Activated naive CD8-positive, alpha-beta T cell treated with anti-CD3 and anti-CD28 coated beads, Interleukin-2, amount 50 U/mL, for 24 hours (primary cell): ENCODE measurements around the gene DUSP2.

Experiments used
- ATAC-seq: fragments of 150-1000 bp; cut with Tn5 transposase; one replicate; pipeline ENCODE4 v1.10.0; 2021
- DNase-seq: peaks from one replicate; pipeline ENCODE4 v3.0.0; 2021
- H3K27ac Mint-ChIP-seq: one replicate; pipeline ENCODE4 v1.8.0; 2021; ENCODE audit warnings: mild to moderate bottlenecking, mixed read lengths
- H3K27me3 Mint-ChIP-seq: one replicate; pipeline ENCODE4 v1.8.0; 2021; ENCODE audit warnings: mixed read lengths
- H3K36me3 Mint-ChIP-seq: one replicate; pipeline ENCODE4 v1.8.0; 2021; ENCODE audit warnings: low read depth, mixed read lengths
- H3K4me1 Mint-ChIP-seq: one replicate; pipeline ENCODE4 v1.8.0; 2021; ENCODE audit warnings: mixed read lengths
- H3K4me3 Mint-ChIP-seq: one replicate; pipeline ENCODE4 v1.8.0; 2021; ENCODE audit warnings: mild to moderate bottlenecking, moderate library complexity, mixed read lengths
- H3K9me3 Mint-ChIP-seq: one replicate; pipeline ENCODE4 v1.8.0; 2021; ENCODE audit warnings: mixed read lengths

Gene DUSP2

DNA sequence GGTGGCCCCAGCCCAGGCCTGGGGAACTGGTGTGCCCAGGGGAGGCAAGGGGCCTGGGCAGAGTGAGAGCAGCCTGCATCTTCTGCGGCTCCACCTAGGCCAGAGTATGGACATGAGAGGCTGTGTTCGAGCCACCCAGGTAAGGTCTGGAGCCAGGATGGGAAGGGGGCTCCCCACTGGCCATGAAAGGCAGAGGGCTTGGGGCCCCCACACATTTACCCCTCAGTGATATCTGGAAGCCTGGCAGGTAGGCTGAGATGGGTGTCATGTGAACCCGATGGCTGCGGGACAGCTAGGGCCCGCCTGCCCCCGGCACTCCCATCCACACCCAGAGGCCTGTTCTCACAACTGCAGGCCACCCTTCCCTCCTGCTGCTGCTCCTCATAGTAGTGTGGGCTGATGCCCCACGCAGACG lies 42.0 kb downstream of the DUSP2 start:
- H3K4me3 Mint-ChIP-seq = no peak overlapping the region
- no peaks in the 10 kb centered on the region for H3K36me3 Mint-ChIP-seq
- H3K27me3 Mint-ChIP-seq = no peaks in the 10 kb centered on the region
- H3K4me1 Mint-ChIP-seq = no peaks in the 10 kb centered on the region
- ATAC-seq (no peak), DNase-seq (no peak)
- peaks cover 9% of the 10 kb centered on the region for H3K9me3 Mint-ChIP-seq
- H3K27ac Mint-ChIP-seq = no peak overlapping the region

DNA sequence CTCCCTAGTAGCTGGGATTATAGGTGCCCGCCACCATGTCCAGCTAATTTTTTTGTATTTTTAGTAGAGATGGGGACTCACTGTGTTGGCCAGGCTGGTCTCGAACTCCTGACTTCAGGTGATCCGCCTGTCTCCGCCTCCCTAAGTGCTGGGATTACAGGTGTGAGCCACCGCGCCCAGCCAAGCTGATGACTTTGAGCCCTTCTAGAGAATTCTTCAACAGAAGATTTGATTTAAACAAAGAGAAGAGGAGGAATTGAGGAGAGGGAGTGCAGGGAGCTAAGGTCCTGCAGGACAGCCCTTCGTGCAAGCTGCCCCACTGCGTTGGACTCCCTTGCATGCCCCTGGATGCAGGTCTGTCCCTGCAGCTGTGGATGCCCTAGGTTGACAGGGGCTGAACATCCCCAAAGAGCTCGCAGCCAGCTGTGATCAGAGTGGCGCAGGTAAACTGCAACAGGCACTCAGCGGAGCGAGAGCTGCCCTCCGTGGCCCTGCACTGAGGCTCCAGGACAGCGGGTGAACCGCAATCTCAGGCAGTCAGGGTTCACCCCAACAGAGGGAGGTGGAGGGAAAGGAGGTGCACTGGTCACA lies 42.5 kb downstream of the DUSP2 start:
- H3K27ac Mint-ChIP-seq = no peak overlapping the region

DNA sequence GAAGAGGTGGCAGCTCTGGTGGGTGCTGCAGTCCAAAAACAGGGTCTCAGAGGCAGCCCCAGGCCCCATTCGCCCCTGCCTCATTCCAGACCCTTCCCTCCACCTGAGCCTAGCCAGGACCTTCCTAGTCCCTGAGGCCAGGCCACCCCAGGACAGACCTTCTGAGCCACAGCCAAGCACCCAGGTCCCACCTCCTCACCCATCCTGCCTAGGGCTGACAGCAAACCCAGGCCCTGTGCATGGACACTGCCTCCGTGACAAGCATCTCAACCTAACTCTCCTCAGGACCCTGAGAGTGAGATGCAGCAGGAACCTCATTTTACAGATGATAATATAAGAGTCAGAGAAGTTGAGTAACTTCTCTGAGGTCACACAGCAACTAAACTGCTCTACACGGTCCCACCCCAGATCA lies 44.3 kb downstream of the DUSP2 start:
- no peak overlapping the region for H3K4me3 Mint-ChIP-seq
- no peak for DNase-seq
- no peak overlapping the region for H3K27ac Mint-ChIP-seq
- H3K4me1 Mint-ChIP-seq = no peaks in the 10 kb centered on the region
- H3K36me3 Mint-ChIP-seq = no peaks in the 10 kb centered on the region
- no peak for ATAC-seq
- no peaks in the 10 kb centered on the region for H3K27me3 Mint-ChIP-seq
- peaks cover 9% of the 10 kb centered on the region for H3K9me3 Mint-ChIP-seq

More for the DNA sequence above, 42.5 kb downstream of the DUSP2 start:
- H3K27me3 Mint-ChIP-seq = no peaks in the 10 kb centered on the region
- H3K36me3 Mint-ChIP-seq = no peaks in the 10 kb centered on the region
- no peak for DNase-seq
- peaks cover 9% of the 10 kb centered on the region for H3K9me3 Mint-ChIP-seq
- no peaks in the 10 kb centered on the region for H3K4me1 Mint-ChIP-seq
- ATAC-seq = no peak
- no peak overlapping the region for H3K4me3 Mint-ChIP-seq

DNA sequence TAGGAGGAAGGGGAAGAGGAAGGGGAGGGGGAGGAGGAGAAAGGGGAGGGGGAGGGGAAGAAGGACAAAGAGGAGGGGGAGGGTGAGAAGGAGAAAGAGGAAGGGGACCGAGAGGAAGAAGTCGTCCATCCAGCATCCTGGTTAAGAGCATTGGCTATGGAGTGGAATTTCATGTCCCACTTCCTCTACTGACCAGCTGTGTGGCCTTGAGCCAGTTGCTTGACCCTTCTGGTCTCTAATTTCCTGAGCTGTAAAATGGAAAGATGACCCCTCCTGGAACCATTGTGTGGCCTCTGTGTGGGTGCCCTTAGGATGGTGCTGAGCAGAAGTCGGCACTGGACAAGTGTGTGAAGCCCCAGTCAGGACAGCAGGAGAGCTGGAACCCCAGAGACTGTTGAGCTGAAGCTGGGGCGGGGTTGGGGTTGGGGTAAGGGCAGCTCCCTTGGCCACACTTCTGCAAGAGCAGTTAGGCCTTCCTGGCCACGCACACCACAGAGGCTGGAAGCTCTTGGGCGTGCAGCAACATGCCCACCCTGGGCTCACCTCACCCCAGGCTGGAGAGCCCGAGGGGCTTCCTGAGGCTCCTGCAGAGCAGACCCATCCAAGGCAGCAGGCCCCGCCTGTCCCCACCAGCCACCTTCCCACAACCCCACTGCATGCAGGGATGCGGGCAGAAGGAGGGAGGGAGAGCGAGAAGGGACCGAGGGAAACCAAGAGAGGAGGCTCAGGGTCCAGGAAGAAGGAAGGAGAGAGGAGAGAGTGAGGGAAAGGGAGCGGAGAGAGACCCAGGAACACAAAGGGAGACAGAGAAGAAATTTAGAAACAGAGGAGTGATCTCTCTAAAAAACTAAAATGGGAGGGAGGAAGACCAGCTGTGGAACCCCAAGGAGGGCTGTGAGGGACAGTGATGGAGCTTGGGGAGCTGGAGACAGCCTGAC lies 45.1 kb downstream of the DUSP2 start:
- Mint-ChIP-seq H3K36me3 (no peaks in the 10 kb centered on the region), H3K4me1 (no peaks in the 10 kb centered on the region), H3K4me3 (no peak overlapping the region), H3K27ac (no peak overlapping the region), H3K27me3 (no peaks in the 10 kb centered on the region), H3K9me3 (peaks cover 4% of the 10 kb centered on the region)
- ATAC-seq (no peak), DNase-seq (no peak)

DNA sequence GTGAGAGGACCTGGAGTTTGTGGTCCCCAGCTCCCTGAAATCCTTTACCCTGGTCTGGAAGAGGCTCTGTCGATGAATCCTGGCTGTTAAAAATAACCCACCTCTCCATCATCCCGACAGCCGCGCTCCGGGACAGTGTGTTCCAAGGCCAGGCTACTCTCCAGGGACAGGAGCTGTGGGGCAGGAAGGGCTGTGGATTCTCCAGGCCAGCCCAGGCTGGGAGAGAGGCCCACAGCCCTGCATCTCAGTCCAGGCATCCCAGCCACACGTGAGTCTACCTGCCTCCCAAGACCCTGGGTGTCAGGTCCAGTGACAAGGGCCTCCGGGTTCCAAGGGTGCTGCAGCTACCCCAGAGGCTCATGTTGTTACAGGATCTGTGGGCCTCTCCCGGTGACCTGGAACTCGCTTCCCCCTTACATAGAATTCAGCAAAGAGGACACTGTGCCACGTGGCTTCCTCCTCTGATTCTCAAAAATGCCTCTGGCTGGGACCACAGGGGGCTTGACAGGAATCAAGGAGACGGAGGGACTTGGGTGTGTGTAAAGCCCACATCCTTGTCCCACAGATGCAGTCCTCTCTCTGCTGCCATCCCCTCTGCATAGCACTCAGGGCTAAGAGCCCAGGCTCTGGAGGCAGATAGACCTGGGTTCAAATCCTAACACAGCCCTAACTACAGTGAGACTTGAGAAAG lies 46.2 kb downstream of the DUSP2 start:
- Mint-ChIP-seq H3K36me3 (no peaks in the 10 kb centered on the region), H3K4me3 (no peak overlapping the region), H3K9me3 (no peaks in the 10 kb centered on the region), H3K4me1 (no peaks in the 10 kb centered on the region), H3K27me3 (no peaks in the 10 kb centered on the region), H3K27ac (no peak overlapping the region)
- DNase-seq (no peak), ATAC-seq (no peak)

DNA sequence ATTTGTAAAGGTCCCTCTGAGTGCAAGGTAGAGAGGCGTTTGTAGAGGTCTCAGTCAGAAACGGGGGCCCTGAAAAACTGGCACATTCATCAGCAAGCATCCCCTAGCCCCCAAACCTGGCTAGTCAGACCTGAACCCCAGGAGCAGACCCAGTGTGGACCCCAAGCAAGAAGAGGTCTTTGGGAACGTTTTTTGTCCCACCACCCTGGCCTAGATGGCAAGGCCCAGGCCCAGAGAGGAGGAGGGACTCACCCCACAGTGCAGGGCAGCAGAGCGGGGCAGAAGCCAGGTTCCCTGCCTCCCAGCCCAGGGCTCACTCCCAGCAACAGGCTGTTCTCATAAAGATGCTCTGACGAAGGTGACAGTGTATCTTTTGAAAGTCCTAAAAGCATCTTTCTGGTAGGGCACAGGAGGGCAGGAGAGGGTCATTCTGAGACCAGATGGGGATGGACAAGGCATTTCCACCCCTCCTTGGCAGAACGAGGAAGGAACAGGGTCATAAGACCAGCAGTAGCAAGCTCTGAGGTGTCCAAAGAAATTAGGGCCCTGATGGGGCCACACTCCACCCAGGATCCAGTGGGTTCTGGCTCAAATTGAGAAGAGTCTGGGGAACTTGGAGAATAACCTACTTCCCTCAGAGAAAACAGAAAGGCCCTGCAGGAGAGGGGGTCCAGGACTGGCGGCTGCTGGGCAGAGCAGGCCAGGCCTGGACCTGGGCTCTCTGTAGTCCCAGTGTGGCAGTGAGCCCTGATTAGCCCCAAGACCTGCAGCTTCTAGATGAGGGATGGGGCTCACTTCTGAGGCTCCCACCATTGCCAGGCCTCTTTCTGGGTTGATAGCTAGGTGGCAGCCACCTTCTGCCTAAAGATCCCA lies 47.1 kb downstream of the DUSP2 start:
- Mint-ChIP-seq H3K27me3 (no peaks in the 10 kb centered on the region), H3K9me3 (no peaks in the 10 kb centered on the region), H3K4me3 (no peak overlapping the region), H3K27ac (no peak overlapping the region), H3K36me3 (no peaks in the 10 kb centered on the region), H3K4me1 (no peaks in the 10 kb centered on the region)
- DNase-seq (no peak), ATAC-seq (peak; percentile 21)

DNA sequence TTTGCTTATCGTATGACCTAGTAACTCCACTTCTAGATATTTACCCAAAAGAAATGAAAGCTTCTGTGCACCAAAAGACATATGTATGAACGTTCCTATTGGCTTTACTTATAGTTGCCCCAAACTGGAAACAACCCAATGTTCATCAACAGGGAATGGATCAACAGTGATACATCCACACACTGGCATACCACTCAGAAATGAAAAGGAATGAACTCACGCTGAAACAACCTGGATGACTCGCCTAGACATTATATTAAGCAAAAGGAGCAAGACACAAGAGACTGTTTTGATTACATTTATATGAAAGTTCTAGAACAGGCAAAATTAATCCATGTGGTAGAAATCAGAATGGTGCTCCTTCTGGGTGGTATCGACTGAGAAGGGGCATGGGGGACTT lies 47.8 kb downstream of the DUSP2 start:
- ATAC-seq = no peak
- Mint-ChIP-seq H3K27me3 (no peaks in the 10 kb centered on the region), H3K4me1 (no peaks in the 10 kb centered on the region), H3K4me3 (no peak overlapping the region), H3K36me3 (no peaks in the 10 kb centered on the region), H3K27ac (no peak overlapping the region), H3K9me3 (no peaks in the 10 kb centered on the region)
- no peak for DNase-seq

DNA sequence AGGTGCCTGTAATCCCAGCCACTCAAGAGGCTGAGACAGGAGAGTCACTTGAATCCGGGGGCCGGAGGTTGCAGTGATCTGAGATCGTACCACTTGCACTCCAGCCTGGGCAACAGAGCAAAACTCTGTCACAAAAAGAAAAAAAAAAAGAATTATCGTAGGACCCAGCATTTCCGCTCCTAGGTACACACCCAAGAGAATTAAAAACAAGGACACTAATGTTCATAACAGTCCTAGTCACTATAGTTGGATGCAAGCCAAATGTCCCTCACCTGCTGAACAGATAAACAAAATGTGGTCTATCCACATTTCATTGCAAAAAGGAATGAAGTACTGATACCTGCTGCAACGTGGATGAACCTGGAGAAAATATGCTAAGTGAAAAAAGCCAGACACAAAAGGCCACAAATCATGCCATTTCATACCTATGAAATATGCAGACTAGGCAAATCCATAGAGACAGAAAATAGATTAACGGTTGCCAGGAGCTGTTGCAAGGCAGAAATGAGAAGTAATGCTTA lies 50.1 kb downstream of the DUSP2 start:
- H3K36me3 Mint-ChIP-seq = no peaks in the 10 kb centered on the region
- no peaks in the 10 kb centered on the region for H3K27me3 Mint-ChIP-seq
- H3K27ac Mint-ChIP-seq = no peak overlapping the region
- H3K4me1 Mint-ChIP-seq = no peaks in the 10 kb centered on the region
- no peaks in the 10 kb centered on the region for H3K9me3 Mint-ChIP-seq
- no peak overlapping the region for H3K4me3 Mint-ChIP-seq
- DNase-seq = no peak
- no peak for ATAC-seq

DNA sequence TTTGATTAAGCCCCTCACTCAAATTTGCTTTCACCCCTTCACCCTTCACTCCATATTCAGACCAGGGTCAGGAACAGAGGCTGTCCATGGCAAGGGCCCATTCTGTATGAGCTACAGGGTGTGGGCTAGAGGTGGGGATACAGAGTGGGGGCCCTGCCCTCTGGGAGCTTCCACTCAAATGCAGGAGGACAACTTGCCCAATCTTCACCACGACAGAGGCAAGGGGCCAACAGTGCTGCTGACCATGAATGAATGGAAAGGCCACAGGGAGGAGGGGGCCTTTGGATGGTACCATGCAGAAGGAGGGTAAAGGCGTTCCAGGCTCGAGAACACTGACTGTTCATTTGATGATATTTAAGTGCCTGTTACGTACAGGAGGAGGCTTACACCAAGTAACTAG lies 51.7 kb downstream of the DUSP2 start:
- Mint-ChIP-seq H3K27ac (no peak overlapping the region), H3K4me1 (no peaks in the 10 kb centered on the region)

More for the DNA sequence above, 51.7 kb downstream of the DUSP2 start:
- ATAC-seq (no peak), DNase-seq (no peak)
- Mint-ChIP-seq H3K36me3 (no peaks in the 10 kb centered on the region), H3K9me3 (no peaks in the 10 kb centered on the region), H3K4me3 (no peak overlapping the region), H3K27me3 (no peaks in the 10 kb centered on the region)
